ENCODE data around the gene FAM20A.
A peak's percentile ranks its signal among the peaks of the same experiment; 100 is the strongest.
"Not testable (repeated sequence)": the region's sequence is repeated elsewhere in the genome, so short reads cannot be mapped to it uniquely, and the experiment has no call there.

Gene FAM20A

GRCh38 chr17:68519051-68519450 is 82.1 kb downstream of the FAM20A start:
- DNase-seq (ENCODE audit: low spot score), result not testable (repeated sequence)

GRCh38 chr17:68518063-68518815 is 82.9 kb downstream of the FAM20A start:
- DNase-seq (ENCODE audit: low spot score), result no peak

GRCh38 chr17:68517605-68518004 is 83.6 kb downstream of the FAM20A start:
- DNase-seq (ENCODE audit: low spot score), result not testable (repeated sequence)

GRCh38 chr17:68516732-68517131 is 84.4 kb downstream of the FAM20A start:
- DNase-seq (ENCODE audit: low spot score), result no peak

- no peak for DNase-seq (ENCODE audit: low spot score)
These were observed 86.1 kb downstream of the FAM20A start for GRCh38 chr17:68514831-68515635.

GRCh38 chr17:68513932-68514331 is 87.2 kb downstream of the FAM20A start:
- no peak for DNase-seq (ENCODE audit: low spot score)

GRCh38 chr17:68512960-68513474 is 88.2 kb downstream of the FAM20A start:
- peak; percentile 62 for DNase-seq (ENCODE audit: low spot score)

- peak; percentile 91 for DNase-seq (ENCODE audit: low spot score)
These were observed 88.8 kb downstream of the FAM20A start, which contains the start of gene PRKAR1A for GRCh38 chr17:68512247-68512959. Gene PRKAR1A (plus strand): TSS chr17:68512430. CDS start chr17:68515400, 2,970 bp downstream.

- DNase-seq (ENCODE audit: low spot score), result peak; percentile 88
These were observed 89.4 kb downstream of the FAM20A start for GRCh38 chr17:68511671-68512246.

GRCh38 chr17:68511254-68511670 is 89.9 kb downstream of the FAM20A start:
- DNase-seq (ENCODE audit: low spot score), result peak; percentile 6

- DNase-seq (ENCODE audit: low spot score), result peak; percentile 40
These were observed 91.8 kb downstream of the FAM20A start for GRCh38 chr17:68509141-68510057.

- DNase-seq (ENCODE audit: low spot score), result no peak
These were observed 93.6 kb downstream of the FAM20A start for GRCh38 chr17:68507576-68507975.

GRCh38 chr17:68505951-68506350 is 95.2 kb downstream of the FAM20A start:
- DNase-seq (ENCODE audit: low spot score), result no peak

- no peak for DNase-seq (ENCODE audit: low spot score)
These were observed 100.1 kb downstream of the FAM20A start for GRCh38 chr17:68501074-68501473.

GRCh38 chr17:68499587-68499986 is 101.6 kb downstream of the FAM20A start:
- DNase-seq (ENCODE audit: low spot score), result no peak

- DNase-seq (ENCODE audit: low spot score), result no peak
These were observed 102.5 kb downstream of the FAM20A start for GRCh38 chr17:68498479-68499326.

- DNase-seq (ENCODE audit: low spot score), result no peak
These were observed 103.3 kb downstream of the FAM20A start for GRCh38 chr17:68497885-68498319.

GRCh38 chr17:68495081-68495480 is 106.1 kb downstream of the FAM20A start:
- no peak for DNase-seq (ENCODE audit: low spot score)

GRCh38 chr17:68492394-68493054 is 108.6 kb downstream of the FAM20A start:
- DNase-seq (ENCODE audit: low spot score), result not testable (repeated sequence)
